ENCODE data around the gene TMEM45A.

The TMEM45A gene

GRCh38 chr3:100454677-100455076, 37.7 kb upstream of the TMEM45A start:
- no peaks in the 10 kb centered on the region for H3K4me1 ChIP-seq (ENCODE audit: insufficient read depth, poor library complexity, severe bottlenecking)
- ATAC-seq (ENCODE audit: low read depth): no peak
- no peak for DNase-seq (ENCODE audit: low spot score)
- H3K9me3 ChIP-seq (ENCODE audit: severe bottlenecking): no peaks in the 10 kb centered on the region
- TF ChIP-seq, protein P1, sequence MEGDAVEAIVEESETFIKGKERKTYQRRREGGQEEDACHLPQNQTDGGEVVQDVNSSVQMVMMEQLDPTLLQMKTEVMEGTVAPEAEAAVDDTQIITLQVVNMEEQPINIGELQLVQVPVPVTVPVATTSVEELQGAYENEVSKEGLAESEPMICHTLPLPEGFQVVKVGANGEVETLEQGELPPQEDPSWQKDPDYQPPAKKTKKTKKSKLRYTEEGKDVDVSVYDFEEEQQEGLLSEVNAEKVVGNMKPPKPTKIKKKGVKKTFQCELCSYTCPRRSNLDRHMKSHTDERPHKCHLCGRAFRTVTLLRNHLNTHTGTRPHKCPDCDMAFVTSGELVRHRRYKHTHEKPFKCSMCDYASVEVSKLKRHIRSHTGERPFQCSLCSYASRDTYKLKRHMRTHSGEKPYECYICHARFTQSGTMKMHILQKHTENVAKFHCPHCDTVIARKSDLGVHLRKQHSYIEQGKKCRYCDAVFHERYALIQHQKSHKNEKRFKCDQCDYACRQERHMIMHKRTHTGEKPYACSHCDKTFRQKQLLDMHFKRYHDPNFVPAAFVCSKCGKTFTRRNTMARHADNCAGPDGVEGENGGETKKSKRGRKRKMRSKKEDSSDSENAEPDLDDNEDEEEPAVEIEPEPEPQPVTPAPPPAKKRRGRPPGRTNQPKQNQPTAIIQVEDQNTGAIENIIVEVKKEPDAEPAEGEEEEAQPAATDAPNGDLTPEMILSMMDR (IDR thresholded peaks at IDR 0.05; ENCODE audit: poor library complexity, severe bottlenecking): no peak
- no peaks in the 10 kb centered on the region for H3K27me3 ChIP-seq (ENCODE audit: insufficient read depth, poor library complexity, severe bottlenecking)
- no peaks in the 10 kb centered on the region for H3K36me3 ChIP-seq (ENCODE audit: low read depth)
- H3K27ac ChIP-seq (ENCODE audit: poor library complexity, severe bottlenecking): no peak overlapping the region
- H3K4me3 ChIP-seq (ENCODE audit: severe bottlenecking): no peak overlapping the region

DNA sequence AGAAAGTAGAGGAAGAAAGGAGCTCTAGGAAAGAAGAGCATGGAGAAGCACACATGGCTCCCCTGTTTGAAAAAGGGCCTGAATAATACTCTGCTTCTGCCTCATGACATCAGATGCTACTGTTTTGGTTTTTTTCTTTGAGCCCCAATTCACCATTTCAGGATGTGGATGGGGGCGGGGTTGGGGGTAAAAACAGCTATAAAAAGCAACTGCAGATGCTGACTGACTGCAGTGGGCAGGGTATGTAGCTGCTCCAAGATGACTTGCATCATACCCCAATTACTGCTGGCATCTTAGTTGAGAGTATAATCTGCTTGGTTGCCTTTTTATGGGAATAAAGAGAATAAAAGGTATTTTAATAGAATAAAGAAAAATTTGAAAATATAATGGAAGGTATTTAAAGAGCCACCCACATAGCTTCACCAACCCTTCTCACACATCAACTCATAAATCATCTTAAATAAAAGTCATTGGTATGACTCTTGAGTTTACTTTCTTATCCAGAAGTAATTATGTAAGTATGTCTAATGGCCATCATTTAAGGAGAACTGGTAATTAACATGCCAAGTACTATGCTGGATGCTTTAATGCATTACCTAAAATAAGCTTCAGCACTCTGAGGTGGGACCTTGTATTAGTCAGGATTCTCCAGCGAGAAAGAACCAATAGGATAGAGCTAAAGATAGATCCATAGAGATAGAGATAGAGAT, 36.4 kb upstream of the TMEM45A start:
- DNase-seq (ENCODE audit: low spot score) (no peak), ATAC-seq (ENCODE audit: low read depth) (no peak)
- no peaks in the 10 kb centered on the region for H3K36me3 ChIP-seq (ENCODE audit: low read depth)
- H3K4me1 ChIP-seq (ENCODE audit: insufficient read depth, poor library complexity, severe bottlenecking): no peaks in the 10 kb centered on the region
- no peaks in the 10 kb centered on the region for H3K27me3 ChIP-seq (ENCODE audit: insufficient read depth, poor library complexity, severe bottlenecking)
- no peak overlapping the region for H3K27ac ChIP-seq (ENCODE audit: poor library complexity, severe bottlenecking)
- no peak overlapping the region for H3K4me3 ChIP-seq (ENCODE audit: severe bottlenecking)
- no peaks in the 10 kb centered on the region for H3K9me3 ChIP-seq (ENCODE audit: severe bottlenecking)
- TF ChIP-seq, protein P1 (IDR thresholded peaks at IDR 0.05; ENCODE audit: poor library complexity, severe bottlenecking): no peak

DNA sequence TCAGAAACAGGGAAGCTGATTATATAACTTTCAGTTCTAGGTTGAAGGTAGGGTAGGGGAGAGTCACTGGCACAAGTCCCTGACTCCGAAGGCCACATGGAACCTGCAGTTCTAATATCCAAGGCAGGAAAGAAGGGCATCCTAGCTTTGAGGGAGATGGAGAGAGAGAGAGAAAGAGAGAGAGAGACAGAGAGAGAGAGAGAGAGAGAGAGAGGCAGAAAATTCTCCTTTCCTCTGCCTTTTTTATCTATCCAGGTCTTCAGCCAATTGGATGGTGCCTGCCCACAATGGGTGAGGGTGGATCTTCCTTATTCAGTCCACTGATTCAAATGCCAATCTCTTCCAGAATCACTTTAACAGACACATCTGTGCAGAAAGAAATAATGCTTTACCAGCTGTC, 35.7 kb upstream of the TMEM45A start:
- no peaks in the 10 kb centered on the region for H3K9me3 ChIP-seq (ENCODE audit: severe bottlenecking)
- no peak for DNase-seq (ENCODE audit: low spot score)

DNA sequence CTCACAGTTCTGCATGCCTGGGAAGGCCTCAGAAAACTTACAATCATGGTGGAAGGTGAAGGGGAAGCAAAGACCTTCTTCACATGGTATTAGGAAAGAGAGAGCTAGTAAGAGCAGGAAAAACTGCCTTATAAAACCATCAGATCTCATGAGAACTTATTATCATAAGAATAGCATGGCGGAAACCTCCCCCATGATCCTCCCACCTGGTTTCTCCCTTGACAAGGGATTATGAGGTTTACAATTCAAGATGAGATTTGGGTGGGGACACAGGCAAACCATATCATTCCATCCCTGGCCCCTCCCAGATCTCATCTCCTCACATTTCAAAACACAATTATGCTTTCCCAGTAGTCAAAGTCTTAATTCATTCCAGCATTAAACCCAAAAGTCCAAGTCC, 34.6 kb upstream of the TMEM45A start:
- Histone ChIP-seq H3K36me3 (ENCODE audit: low read depth) (no peaks in the 10 kb centered on the region), H3K9me3 (ENCODE audit: severe bottlenecking) (no peaks in the 10 kb centered on the region), H3K27me3 (ENCODE audit: insufficient read depth, poor library complexity, severe bottlenecking) (no peaks in the 10 kb centered on the region), H3K4me1 (ENCODE audit: insufficient read depth, poor library complexity, severe bottlenecking) (no peaks in the 10 kb centered on the region), H3K4me3 (ENCODE audit: severe bottlenecking) (no peak overlapping the region), H3K27ac (ENCODE audit: poor library complexity, severe bottlenecking) (no peak overlapping the region)
- no peak for DNase-seq (ENCODE audit: low spot score)
- no peak for ATAC-seq (ENCODE audit: low read depth)
- TF ChIP-seq, protein P1 (IDR thresholded peaks at IDR 0.05; ENCODE audit: poor library complexity, severe bottlenecking): no peak

More for the DNA sequence above, 35.7 kb upstream of the TMEM45A start:
- no peaks in the 10 kb centered on the region for H3K36me3 ChIP-seq (ENCODE audit: low read depth)
- H3K27me3 ChIP-seq (ENCODE audit: insufficient read depth, poor library complexity, severe bottlenecking): no peaks in the 10 kb centered on the region
- no peak for ATAC-seq (ENCODE audit: low read depth)
- TF ChIP-seq, protein P1 (IDR thresholded peaks at IDR 0.05; ENCODE audit: poor library complexity, severe bottlenecking): no peak
- no peaks in the 10 kb centered on the region for H3K4me1 ChIP-seq (ENCODE audit: insufficient read depth, poor library complexity, severe bottlenecking)
- no peak overlapping the region for H3K27ac ChIP-seq (ENCODE audit: poor library complexity, severe bottlenecking)
- no peak overlapping the region for H3K4me3 ChIP-seq (ENCODE audit: severe bottlenecking)

GRCh38 chr3:100458814-100459213, 33.6 kb upstream of the TMEM45A start:
- TF ChIP-seq, protein P1 (IDR thresholded peaks at IDR 0.05; ENCODE audit: poor library complexity, severe bottlenecking): no peak
- DNase-seq (ENCODE audit: low spot score): no peak
- Histone ChIP-seq H3K4me3 (ENCODE audit: severe bottlenecking) (no peak overlapping the region), H3K9me3 (ENCODE audit: severe bottlenecking) (no peaks in the 10 kb centered on the region), H3K36me3 (ENCODE audit: low read depth) (no peaks in the 10 kb centered on the region), H3K4me1 (ENCODE audit: insufficient read depth, poor library complexity, severe bottlenecking) (no peaks in the 10 kb centered on the region), H3K27ac (ENCODE audit: poor library complexity, severe bottlenecking) (no peak overlapping the region), H3K27me3 (ENCODE audit: insufficient read depth, poor library complexity, severe bottlenecking) (no peaks in the 10 kb centered on the region)
- no peak for ATAC-seq (ENCODE audit: low read depth)

Measured in RWPE2 (cell line).